NCI-H510A treated with DMSO at 0.1 percent for 48 hours (cell line): ENCODE measurements around the gene VENTX.

Source experiments
- DNase-seq: peaks from one replicate; lab custom pipeline; 2025; lab: John Stamatoyannopoulos, UW

Gene VENTX

GRCh38 chr10:133271521-133272300 is 34.1 kb downstream of the VENTX start:
- DNase-seq = no peak

DNA sequence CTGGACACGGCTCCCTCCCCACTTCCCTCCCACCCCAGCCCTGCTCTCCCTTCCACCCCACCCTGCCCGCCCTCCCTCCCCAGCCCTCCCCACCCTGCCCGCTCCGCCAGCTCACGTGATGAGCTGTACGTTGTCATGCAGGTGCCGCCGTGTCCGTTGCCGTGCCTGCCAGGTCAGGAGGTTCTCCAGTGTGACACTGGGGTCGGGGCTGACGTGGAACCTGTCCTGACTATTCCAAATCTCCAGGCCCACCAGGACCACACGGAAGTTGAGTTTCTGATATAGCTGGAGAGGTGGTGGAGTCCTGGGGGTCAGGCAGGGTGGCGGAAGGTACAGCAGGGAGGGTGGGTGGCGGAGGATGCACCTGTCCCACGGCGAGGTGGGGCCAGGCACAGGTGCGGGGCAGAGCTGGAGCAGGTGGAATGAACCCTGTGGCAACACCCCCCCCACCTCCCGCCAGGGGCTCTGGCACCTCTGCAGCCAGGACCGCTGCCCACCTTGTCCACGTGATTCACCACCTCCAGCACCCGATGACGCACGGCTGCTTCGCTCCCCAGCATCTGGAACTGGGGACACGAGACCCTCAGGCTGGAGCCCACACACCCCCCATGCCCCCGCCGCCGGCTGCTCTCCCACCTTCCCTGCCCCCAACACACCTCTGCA is 34.8 kb downstream of the VENTX start:
- no peak for DNase-seq

GRCh38 chr10:133272964-133273420 is 35.3 kb downstream of the VENTX start:
- DNase-seq = no peak

GRCh38 chr10:133273534-133274143 is 36.0 kb downstream of the VENTX start:
- no peak for DNase-seq

DNA sequence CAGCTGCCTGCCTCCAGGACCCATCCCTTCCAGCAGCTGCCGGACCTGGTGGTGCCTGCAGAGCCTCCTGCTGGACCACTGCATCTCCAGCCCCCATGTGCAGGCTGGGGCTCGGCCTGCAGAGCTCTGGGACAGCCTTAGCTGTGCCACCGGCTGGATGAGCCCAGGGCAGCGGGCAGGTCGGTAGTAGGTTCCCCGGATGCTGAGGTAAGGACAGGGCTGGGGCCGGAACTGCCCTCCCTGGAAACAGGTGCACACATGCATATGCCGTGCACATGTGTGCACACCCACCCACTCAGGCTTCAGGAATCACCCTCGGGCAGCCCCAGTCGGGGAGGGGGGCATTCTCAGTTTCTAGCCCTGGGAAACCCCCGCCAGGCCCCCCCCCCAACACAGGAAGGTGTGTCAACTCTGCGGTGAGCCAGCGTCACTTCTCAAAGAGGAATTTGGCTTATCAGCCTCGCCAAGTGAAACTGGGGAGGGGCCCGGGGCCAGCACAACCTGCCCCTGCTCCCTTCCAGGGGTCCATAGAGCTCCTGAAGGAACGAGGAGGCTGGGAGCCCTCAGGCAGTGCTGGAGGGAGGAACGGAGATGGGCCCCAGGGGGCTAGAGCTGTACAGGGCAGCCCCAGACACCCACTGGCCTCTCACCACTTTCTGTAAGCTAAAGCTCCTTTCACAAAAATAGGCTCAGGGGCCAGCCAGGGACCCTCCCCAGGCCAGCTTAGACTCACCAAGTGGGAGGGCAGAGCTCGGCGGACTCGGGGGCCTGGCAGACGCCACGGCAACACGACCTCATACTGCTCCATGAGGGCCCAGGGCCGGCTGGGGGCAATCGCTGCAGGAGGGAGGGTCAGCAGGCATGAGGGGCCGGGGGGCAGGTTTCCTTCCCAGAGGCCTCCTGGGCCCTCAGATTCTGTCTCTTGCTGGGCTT is 37.4 kb downstream of the VENTX start:
- DNase-seq = no peak

DNA sequence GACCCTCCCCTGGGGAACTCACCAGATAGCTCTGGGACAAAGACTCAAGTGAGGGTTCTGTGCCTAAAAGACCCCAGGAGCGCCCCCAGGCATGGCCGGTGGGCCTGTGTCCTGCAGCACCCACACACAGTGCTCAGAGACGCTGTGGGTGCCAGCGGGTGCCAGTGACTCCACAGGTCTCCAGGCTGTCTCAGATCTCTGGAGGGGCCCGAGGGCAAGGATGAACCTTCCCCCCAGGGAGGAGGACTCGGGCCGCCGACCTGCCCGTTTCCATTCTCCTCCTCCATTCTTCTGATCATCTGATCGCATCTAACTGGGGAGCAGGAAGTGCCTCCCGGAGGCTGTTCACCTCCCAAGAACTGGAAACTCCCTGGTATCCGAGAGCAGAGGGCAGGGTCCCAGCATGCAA is 38.0 kb downstream of the VENTX start:
- DNase-seq = no peak

DNA sequence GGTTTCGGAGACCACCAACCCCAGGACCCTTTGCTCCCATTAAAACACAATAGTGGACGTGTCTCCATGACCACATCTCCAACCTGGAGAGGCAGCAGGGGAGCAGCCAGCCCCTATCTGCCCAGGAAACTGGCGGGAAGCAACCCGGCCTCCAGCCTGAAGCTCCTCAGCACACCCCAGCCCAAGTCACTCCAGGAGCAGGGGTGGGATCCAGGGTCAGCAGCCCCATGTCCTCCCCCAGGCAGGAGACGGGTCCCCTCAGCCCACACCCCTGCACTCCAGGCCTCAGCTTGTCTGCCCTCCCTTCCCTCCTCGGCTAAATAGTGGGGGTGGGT is 38.4 kb downstream of the VENTX start:
- DNase-seq = no peak

- no peak for DNase-seq
These were observed 39.0 kb downstream of the VENTX start, which contains the start of gene ADAM8 for GRCh38 chr10:133276435-133277201. Gene ADAM8, minus strand, starts transcription at chr10:133276868. Its CDS starts 51 bp downstream, at chr10:133276817.

- no peak for DNase-seq
These were observed 39.8 kb downstream of the VENTX start for GRCh38 chr10:133277277-133277992.

DNA sequence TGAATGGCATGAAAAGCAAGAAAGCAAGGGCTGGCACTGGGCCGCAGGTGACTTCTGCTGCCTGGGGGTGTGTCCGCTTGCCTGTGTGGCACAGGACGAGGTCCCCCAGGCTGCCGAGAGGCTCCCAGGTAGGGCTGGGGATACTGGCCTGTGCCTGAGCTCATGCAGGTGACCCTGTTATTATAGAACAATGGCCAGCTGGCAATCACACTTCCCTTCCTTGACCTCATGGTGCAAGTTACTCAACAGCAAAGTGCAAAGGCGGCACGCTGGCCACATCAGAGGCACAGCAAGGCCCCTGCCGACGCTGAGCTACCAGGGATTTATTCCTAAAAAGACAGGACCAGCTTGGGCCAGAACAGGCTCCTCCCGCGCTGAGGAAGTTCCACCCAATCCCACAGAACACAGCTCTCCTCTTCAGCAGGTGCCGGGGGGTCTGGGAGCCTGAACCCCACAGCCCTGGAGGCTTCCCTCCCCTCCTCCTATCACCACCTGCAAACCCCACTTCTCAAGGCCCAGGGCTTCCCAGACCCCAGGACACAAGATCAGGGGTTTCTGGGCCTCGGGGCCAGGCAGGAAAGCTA is 40.4 kb downstream of the VENTX start:
- DNase-seq = no peak

- DNase-seq = no peak
These were observed 41.1 kb downstream of the VENTX start for GRCh38 chr10:133278577-133279265.

DNA sequence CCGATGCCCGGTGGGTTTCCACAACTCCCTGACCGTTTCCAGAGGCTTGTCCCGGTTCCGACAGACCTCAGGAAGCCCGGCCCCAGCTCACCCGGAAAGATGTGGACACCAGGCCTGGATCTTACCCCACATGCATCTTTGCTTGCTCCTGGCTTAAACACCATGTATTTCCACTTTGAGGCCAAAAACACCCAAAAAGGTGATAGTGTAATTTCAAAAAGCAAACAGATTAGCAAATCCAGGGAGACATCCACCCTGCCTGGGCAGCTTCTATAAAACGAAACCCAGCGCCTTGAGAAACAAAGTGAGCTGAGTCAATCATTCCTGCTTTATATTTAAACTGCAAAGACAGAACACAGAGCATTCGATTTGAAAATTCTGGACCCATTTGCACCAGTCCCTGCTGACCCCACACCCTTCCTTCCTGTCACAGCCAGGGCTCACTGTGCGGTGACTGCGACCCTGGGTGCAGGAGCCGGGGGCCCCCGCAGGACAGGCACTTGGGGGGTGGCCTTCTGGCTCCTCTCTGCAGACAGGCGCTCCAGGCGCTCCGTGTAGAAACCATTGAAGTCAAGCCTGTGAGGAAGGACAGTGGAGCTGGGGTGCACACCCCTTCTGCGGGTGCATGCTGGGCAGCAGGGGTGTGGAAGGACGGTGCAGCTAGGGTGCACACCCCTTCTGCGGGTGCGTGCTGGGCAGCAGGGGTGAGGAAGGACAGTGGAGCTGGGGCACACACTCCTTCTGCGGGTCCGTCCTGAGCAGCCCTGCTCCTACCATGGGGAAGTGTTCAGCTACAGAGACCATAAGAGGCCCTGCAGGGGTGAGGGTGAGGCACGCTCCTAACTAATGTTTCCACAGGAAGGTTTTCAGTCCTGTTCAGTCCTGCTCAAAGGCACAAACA is 41.9 kb downstream of the VENTX start:
- DNase-seq = no peak

- no peak for DNase-seq
These were observed 42.9 kb downstream of the VENTX start for GRCh38 chr10:133280391-133281059.

DNA sequence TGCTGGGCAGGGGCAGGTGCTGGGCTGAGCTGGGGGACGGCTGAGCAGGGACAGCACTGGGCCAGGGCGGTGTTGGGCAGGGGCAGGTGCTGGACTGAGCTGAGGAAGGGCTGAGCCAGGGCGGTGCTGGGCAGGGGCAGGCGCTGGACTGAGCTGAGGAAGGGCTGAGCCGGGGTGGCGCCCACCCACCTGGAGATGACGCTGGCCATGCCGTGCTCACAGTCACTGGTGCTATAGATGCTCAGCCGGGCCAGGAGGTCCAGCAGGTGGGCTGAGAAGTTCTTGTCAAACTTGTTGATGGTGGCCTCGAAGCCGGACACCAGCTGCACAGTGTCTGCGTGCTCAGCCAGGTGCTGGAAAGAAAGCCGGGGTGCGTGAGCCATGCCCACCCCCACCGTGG is 43.4 kb downstream of the VENTX start:
- no peak for DNase-seq

DNA sequence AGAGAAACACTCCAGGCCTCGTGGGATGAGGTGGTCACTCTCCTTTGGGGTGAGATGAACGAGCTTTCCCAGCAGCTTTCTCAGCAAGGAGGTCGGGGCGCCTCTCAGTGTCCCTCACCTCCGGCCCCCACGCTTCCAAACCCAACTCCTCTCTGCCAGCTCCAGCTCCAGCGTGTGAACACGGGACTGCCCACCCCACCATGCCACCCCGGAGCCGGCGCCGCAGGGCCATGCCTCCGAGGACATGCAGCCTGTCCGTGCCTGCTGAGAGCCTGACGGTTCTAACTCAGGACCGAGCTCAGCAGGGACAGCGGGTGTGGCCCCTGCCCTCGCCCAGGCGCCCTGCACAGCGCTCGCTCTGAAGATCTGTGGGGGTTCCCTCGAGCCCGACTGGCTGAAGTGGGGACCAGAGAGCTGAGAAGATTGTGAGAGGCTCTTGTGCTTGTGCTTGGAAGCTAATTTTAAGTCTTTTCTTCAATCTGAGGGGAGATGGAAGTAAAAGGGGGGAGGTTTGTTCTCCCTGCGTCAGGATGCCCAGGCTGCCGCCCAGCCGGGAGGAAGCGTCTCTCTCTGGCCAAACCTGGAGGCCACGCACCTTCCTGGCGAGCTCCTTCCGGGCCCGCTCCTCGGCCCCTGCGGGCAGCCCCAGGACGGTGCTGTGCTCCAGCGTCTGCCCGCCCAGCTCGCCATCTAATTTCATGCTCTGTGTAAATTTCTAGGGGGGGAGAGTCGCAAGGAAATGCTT is 44.1 kb downstream of the VENTX start:
- no peak for DNase-seq

DNA sequence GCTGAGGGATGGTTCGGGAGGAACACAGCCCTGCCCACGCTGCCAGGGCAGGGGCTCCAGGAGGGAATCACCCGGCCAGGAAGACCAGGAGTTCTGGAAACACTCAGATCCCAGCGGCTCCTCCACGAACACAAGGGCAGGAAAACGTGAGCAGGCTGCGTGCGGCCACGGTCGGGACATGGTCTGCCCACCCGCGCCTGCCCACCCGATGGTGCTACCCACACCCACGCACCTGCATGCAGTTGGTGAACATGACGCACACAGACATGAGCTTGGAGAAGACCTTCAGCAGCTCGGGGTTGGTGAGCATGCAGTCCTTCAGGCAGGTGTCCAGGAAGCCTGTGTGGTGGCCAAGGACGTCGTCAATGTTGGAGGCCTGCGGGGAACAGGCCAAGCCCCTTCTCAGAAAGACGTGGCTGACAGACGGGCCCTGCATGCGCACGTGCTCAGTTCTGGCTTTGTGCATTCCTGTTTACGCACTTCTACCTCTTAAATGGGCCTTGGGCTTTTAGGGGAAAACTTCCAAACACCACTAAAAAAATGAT is 45.3 kb downstream of the VENTX start:
- DNase-seq = no peak

DNA sequence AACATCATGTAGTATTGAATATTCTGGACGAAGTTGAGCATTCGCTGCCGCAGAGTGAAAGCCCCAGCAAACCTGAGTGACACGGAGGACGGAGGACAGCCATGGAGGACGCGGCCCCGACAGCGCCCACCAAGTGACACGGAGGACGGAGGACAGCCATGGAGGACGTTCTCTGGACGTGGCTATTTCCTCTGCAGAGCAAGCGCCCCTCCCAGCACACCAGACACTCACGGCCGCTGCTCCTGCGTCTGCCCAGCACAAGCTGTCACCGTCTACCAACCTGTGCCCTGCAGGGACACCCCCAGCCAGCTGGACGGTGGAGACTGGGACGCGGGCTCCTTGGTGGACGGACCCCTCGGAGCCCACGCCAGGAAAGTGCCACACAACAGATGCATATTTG is 46.3 kb downstream of the VENTX start:
- DNase-seq = no peak
